Panc1 (cell line): ENCODE measurements around the gene SPECC1.

Experiments
- CTCF ChIP-seq: fragments of 450-650 bp; IDR thresholded peaks from 2 replicates; pipeline ENCODE4 v1.5.1; 2017; ENCODE audit warnings: mild to moderate bottlenecking
- POLR2AphosphoS5 ChIP-seq: IDR thresholded peaks from 2 replicates; pipeline ENCODE4 v1.6.1; 2012; ENCODE audit warnings: mild to moderate bottlenecking, low read depth, low read length, moderate library complexity
- REST ChIP-seq, 2 experiments: IDR thresholded peaks; 2 replicates each; pipeline ENCODE4 v1.6.1; 2011 to 2012; ENCODE audit warnings: low read depth in 2 of 2, control low read depth in 1 of 2, low read length in 1 of 2, mild to moderate bottlenecking in 1 of 2, moderate library complexity in 1 of 2; ENCODE audit not compliant: insufficient read depth in 1 of 2
- SIN3A ChIP-seq: IDR thresholded peaks from 2 replicates; pipeline ENCODE4 v1.6.1; 2012; ENCODE audit warnings: low read depth, mild to moderate bottlenecking, low read length, moderate library complexity, borderline replicate concordance; ENCODE audit not compliant: insufficient read depth
- TCF7L2 ChIP-seq: IDR thresholded peaks from 2 replicates; pipeline ENCODE4 v1.6.1; 2011; ENCODE audit warnings: mild to moderate bottlenecking, low read depth, low read length, inconsistent platforms

GRCh38 chr17:19996086-19996485 lies 13.1 kb upstream of the SPECC1 start:
- TF ChIP-seq CTCF (no peak), SIN3A (no peak), POLR2AphosphoS5 (no peak), REST (IDR thresholded peaks at IDR 0.05; ENCODE audit: insufficient read depth in 1 of 2, low read depth in 2 of 2, low read length in 1 of 2) (no peak), TCF7L2 (no peak)
